H1 (cell line): Measurements from ENCODE around the gene ABCA2. TPM values are rescaled to one million over a fixed set of nuclear protein-coding genes. Genes with fewer than 3 reads are reported as not detected.

Experiments
- CTCF ChIA-PET: fragments of 300-600 bp; sonication (Branson Sonifier 250); formaldehyde crosslinking; loops from one replicate; lab custom pipeline; 2021; ENCODE audit not compliant: partially characterized antibody; lab: Charles Lee
- POLR2A ChIA-PET: fragments of 300-600 bp; sonication (Branson Sonifier 250); formaldehyde crosslinking; loops from one replicate; lab custom pipeline; 2021; ENCODE audit warnings: inconsistent platforms; ENCODE audit not compliant: partially characterized antibody; lab: Charles Lee
- DNase-seq, 2 experiments: peaks; one replicate each; pipeline versions ENCODE4 v3.0.0 to v3.0.0-alpha.2; 2010 to 2022; ENCODE audit warnings: low spot score in 2 of 2, low read depth in 1 of 2, mixed read lengths in 1 of 2
- FAIRE-seq: peaks from 2 replicates; lab custom pipeline; 2011; peaks lifted over from hg19 to GRCh38; lab: Jason Lieb, UNC
- H2AFZ ChIP-seq: 2 replicates; pipeline ENCODE4 v1.8.1; 2012; ENCODE audit warnings: low read length, inconsistent platforms
- H2AK5ac ChIP-seq: 2 replicates; pipeline ENCODE4 v1.6.1; 2013; ENCODE audit warnings: low read depth, low read length
- H2BK120ac ChIP-seq: replicated peaks from 2 replicates; pipeline ENCODE3; 2013; ENCODE audit warnings: low read depth, low read length, inconsistent platforms
- H2BK12ac ChIP-seq: 2 replicates; pipeline ENCODE4 v1.6.1; 2013; ENCODE audit warnings: low read depth, low read length
- H2BK15ac ChIP-seq: 2 replicates; pipeline ENCODE4 v1.6.1; 2013; ENCODE audit warnings: low read length
- H2BK20ac ChIP-seq: 2 replicates; pipeline ENCODE4 v1.6.1; 2013; ENCODE audit warnings: low read length
- H2BK5ac ChIP-seq: 2 replicates; pipeline ENCODE4 v1.6.1; 2013; ENCODE audit warnings: low read depth, low read length
- H3K14ac ChIP-seq: 2 replicates; pipeline ENCODE4 v1.6.1; 2013; ENCODE audit warnings: inconsistent platforms; ENCODE audit not compliant: insufficient read length
- H3K18ac ChIP-seq: 2 replicates; pipeline ENCODE4 v1.6.1; 2013; ENCODE audit warnings: low read length; ENCODE audit errors: extremely low read depth
- H3K23ac ChIP-seq: 2 replicates; pipeline ENCODE4 v1.6.1; 2013; ENCODE audit warnings: inconsistent platforms; ENCODE audit not compliant: insufficient read length
- H3K23me2 ChIP-seq: 2 replicates; pipeline ENCODE4 v1.6.1; 2013; ENCODE audit warnings: low read depth, low read length
- H3K27ac ChIP-seq: 2 replicates; pipeline ENCODE4 v1.6.1; 2011; ENCODE audit warnings: low read depth, low read length, inconsistent platforms
- H3K27me3 ChIP-seq, 4 experiments: replicated peaks in 1 of 4; 1 replicate in 1 of 4; 2 replicates in 3 of 4; pipeline versions ENCODE4 v1.6.1 to v1.8.1; 2011 to 2013; ENCODE audit warnings: low read length in 3 of 4, mild to moderate bottlenecking in 3 of 4, inconsistent platforms in 2 of 4, mixed read lengths in 2 of 4, moderate library complexity in 1 of 4; ENCODE audit not compliant: control insufficient read depth in 3 of 4, insufficient read depth in 3 of 4; ENCODE audit errors: extremely low read depth in 1 of 4
- H3K36me3 ChIP-seq, 4 experiments: 2 replicates each; pipeline versions ENCODE4 v1.6.1 to v1.8.1; 2011 to 2013; ENCODE audit warnings: mild to moderate bottlenecking in 4 of 4, low read length in 3 of 4, moderate library complexity in 2 of 4, control low read depth in 1 of 4, inconsistent platforms in 1 of 4; ENCODE audit not compliant: insufficient read depth in 4 of 4, control insufficient read depth in 2 of 4
- H3K4ac ChIP-seq: replicated peaks from 2 replicates; pipeline ENCODE3; 2013; ENCODE audit warnings: low read length, low read depth, mixed read lengths, inconsistent platforms; ENCODE audit not compliant: insufficient read length
- H3K4me1 ChIP-seq, 4 experiments: replicated peaks in 1 of 4; 1 replicate in 1 of 4; 2 replicates in 3 of 4; pipeline versions ENCODE4 v1.6.1 to v1.8.1; 2011 to 2013; ENCODE audit warnings: low read length in 3 of 4, inconsistent platforms in 2 of 4, mixed read lengths in 1 of 4; ENCODE audit not compliant: insufficient read depth in 4 of 4, control insufficient read depth in 3 of 4
- H3K4me2 ChIP-seq, 2 experiments: 2 replicates each; pipeline versions ENCODE4 v1.6.1 to v1.8.1; 2011 to 2013; ENCODE audit warnings: low read depth in 2 of 2, low read length in 2 of 2, control low read depth in 1 of 2, inconsistent platforms in 1 of 2, mild to moderate bottlenecking in 1 of 2; ENCODE audit not compliant: insufficient read depth in 1 of 2
- H3K4me3 ChIP-seq, 4 experiments: fragments of 200-600, 300-600 bp in 1 of 4; sonication (generic), shearing (Covaris generic), sonication (Bioruptor Twin) in 1 of 4; 2 replicates each; pipeline versions ENCODE4 v1.5.1 to v1.8.1; 2011 to 2016; ENCODE audit warnings: low read length in 4 of 4, low read depth in 3 of 4, control low read depth in 2 of 4, inconsistent platforms in 2 of 4, mild to moderate bottlenecking in 2 of 4, mixed read lengths in 1 of 4, moderate library complexity in 1 of 4; ENCODE audit not compliant: insufficient read depth in 2 of 4; ENCODE audit errors: extremely low read depth in 1 of 4
- H3K56ac ChIP-seq: replicated peaks from 2 replicates; pipeline ENCODE3; 2013; ENCODE audit warnings: low read depth, mild to moderate bottlenecking, mixed read lengths, low read length, inconsistent platforms; ENCODE audit not compliant: insufficient read length
- H3K79me1 ChIP-seq: 2 replicates; pipeline ENCODE4 v1.6.1; 2013; ENCODE audit warnings: low read depth, low read length, control low read depth
- H3K79me2 ChIP-seq, 2 experiments: 2 replicates each; pipeline versions ENCODE4 v1.6.1 to v1.8.1; 2012 to 2013; ENCODE audit warnings: low read length in 2 of 2, mild to moderate bottlenecking in 2 of 2, inconsistent platforms in 1 of 2; ENCODE audit not compliant: insufficient read depth in 2 of 2, control insufficient read depth in 1 of 2
- H3K9ac ChIP-seq, 4 experiments: replicated peaks in 1 of 4; 1 replicate in 1 of 4; 2 replicates in 3 of 4; pipeline versions ENCODE4 v1.6.1 to v1.8.1; 2011 to 2013; ENCODE audit warnings: low read depth in 3 of 4, low read length in 3 of 4, control low read depth in 2 of 4, mild to moderate bottlenecking in 2 of 4, moderate library complexity in 2 of 4, inconsistent platforms in 1 of 4; ENCODE audit errors: extremely low read depth in 1 of 4
- H3K9me3 ChIP-seq, 2 experiments: 2 replicates each; pipeline versions ENCODE4 v1.6.1 to v1.8.1; 2012 to 2013; ENCODE audit warnings: mild to moderate bottlenecking in 2 of 2, moderate library complexity in 2 of 2, control low read depth in 1 of 2, inconsistent platforms in 1 of 2, low read depth in 1 of 2, low read length in 1 of 2, mixed read lengths in 1 of 2; ENCODE audit not compliant: insufficient read depth in 2 of 2
- H4K20me1 ChIP-seq, 2 experiments: replicated peaks in 1 of 2; 2 replicates each; pipeline versions ENCODE3 to v1.8.1; 2011 to 2013; ENCODE audit warnings: inconsistent platforms in 2 of 2, low read length in 2 of 2, mild to moderate bottlenecking in 1 of 2; ENCODE audit not compliant: insufficient read depth in 2 of 2, control insufficient read depth in 1 of 2
- H4K5ac ChIP-seq: 2 replicates; pipeline ENCODE4 v1.6.1; 2013; ENCODE audit warnings: low read length, low read depth, mixed read lengths, inconsistent platforms; ENCODE audit not compliant: insufficient read length
- H4K8ac ChIP-seq: 2 replicates; pipeline ENCODE4 v1.8.0; 2013; ENCODE audit warnings: mild to moderate bottlenecking, moderate library complexity, low read length, inconsistent platforms; ENCODE audit not compliant: insufficient read depth; ENCODE audit errors: extremely low read depth
- H4K91ac ChIP-seq: replicated peaks from 2 replicates; pipeline ENCODE3; 2013; ENCODE audit warnings: low read length, mixed read lengths, inconsistent platforms; ENCODE audit not compliant: insufficient read length
- NRF1 ChIP-seq: IDR thresholded peaks from 2 replicates; pipeline ENCODE4 v1.6.1; 2011; ENCODE audit warnings: mild to moderate bottlenecking, low read depth, low read length, improper control_type of control experiment
- RFX5 ChIP-seq: IDR thresholded peaks from 2 replicates; pipeline ENCODE4 v1.6.1; 2011; ENCODE audit warnings: low read depth, low read length, improper control_type of control experiment, borderline replicate concordance
- RNF2 ChIP-seq: fragments of 200-900, 300-1000 bp; sonication (generic); IDR thresholded peaks from 2 replicates; pipeline ENCODE4 v1.7.1; 2016; ENCODE audit warnings: borderline replicate concordance, low read depth, mild to moderate bottlenecking, antibody characterized with exemption, low read length; ENCODE audit not compliant: poor library complexity, severe bottlenecking; ENCODE audit errors: missing control alignments
- WGBS, 2 experiments: shearing (Covaris generic) in 1 of 2; methylation state at CpG; one replicate each; pipeline versions ENCODE4 v1.1.6 to v1.1.7; 2013 to 2015; ENCODE audit warnings: low lambda C conversion rate in 2 of 2, mixed read lengths in 2 of 2, inconsistent platforms in 1 of 2, low coverage in 1 of 2, missing lambda C conversion rate in 1 of 2; ENCODE audit not compliant: insufficient replicate concordance in 2 of 2, insufficient coverage in 1 of 2, insufficient read length in 1 of 2; ENCODE audit errors: extremely low coverage in 1 of 2, missing lambda C conversion rate in 1 of 2; 5-methylcytosine and 5-hydroxymethylcytosine counted together
- polyA plus RNA-seq, 7 experiments: library from polyadenylated mRNA; depleted of rRNA in 3 of 7; stranded (reverse) in 5 of 7; unstranded in 2 of 7; fragments of >200 nt in 5 of 7; fragments of 200-250 nt in 2 of 7; gene quantifications; 1 replicate in 5 of 7; 2 replicates in 1 of 7; 4 replicates in 1 of 7; pipeline versions ENCODE4 v1.2.1 to v1.2.3, GENCODE V29; 2011 to 2013; ENCODE audit warnings: missing spikeins in 2 of 7, mixed read lengths in 2 of 7
- total RNA-seq: library from RNA; stranded (reverse); fragmentation: NEBNext Ultra II Directional; extraction: Animal tissue kit (Norgen Biotek cat#: 25700); gene quantifications from 2 replicates; pipeline ENCODE4 v1.2.1, GENCODE V29; 2021

The ABCA2 gene
- total and polyA plus RNA-seq, 2 of the 8 experiments (the other 6 are each of a cell fraction or from before 2014, with no cell fraction given) = 12.5 to 14.3 TPM

GRCh38 chr9:137040568-137040967, 12.5 kb upstream of the ABCA2 start:
- Histone ChIP-seq H4K5ac (no peak overlapping the region), H4K91ac (no peak overlapping the region), H2BK12ac (no peak overlapping the region), H2BK120ac (no peak overlapping the region), H3K27me3 (peaks cover 5 to 14% (median 10%) of the 10 kb centered on the region in 4 experiments; a peak in 6 of 7 replicates), H3K56ac (no peak overlapping the region), H4K8ac (no peak overlapping the region), H3K4ac (no peak overlapping the region), H3K9me3 (no peaks in the 10 kb centered on the region), H2BK20ac (no peak overlapping the region), H3K79me1 (peaks cover 9% of the 10 kb centered on the region), H3K23me2 (peaks cover 5% of the 10 kb centered on the region; the same call in 1 of the 2 replicates), H4K20me1 (peaks cover 9 to 17% of the 10 kb centered on the region in 2 experiments), H2AFZ (no peak overlapping the region), H3K36me3 (peaks cover 0 to 3% (median 0%) of the 10 kb centered on the region in 4 experiments; a peak in 1 of 8 replicates), H3K4me3 (no peak overlapping the region), H3K18ac (no peak overlapping the region), H3K23ac (no peak overlapping the region), H3K9ac (no peak overlapping the region), H3K4me2 (no peak overlapping the region), H2BK15ac (no peak overlapping the region), H3K27ac (no peak overlapping the region), H2AK5ac (no peak overlapping the region), H3K4me1 (peaks cover 3 to 6% (median 5%) of the 10 kb centered on the region in 4 experiments; a peak in 4 of 7 replicates), H3K14ac (no peak overlapping the region), H3K79me2 (peaks cover 0 to 4% of the 10 kb centered on the region in 2 experiments; a peak in 1 of 4 replicates), H2BK5ac (no peak overlapping the region)
- FAIRE-seq (no peak), DNase-seq (no peak)
- POLR2A ChIA-PET = no interaction called here
- CTCF ChIA-PET = interaction anchor here (2.0 kb wide), 1 partner anchor 12 kb away, joined by 13 read pairs; the partner anchor contains the start of gene ABCA2
- WGBS, 2 experiments = 95% methylated on average over 16 of the region's 23 CpGs; no CpG with 5 or more reads in 1 of the 2 experiments
- TF ChIP-seq NRF1 = no peak
- no peak for TF ChIP-seq RNF2
- no peak for TF ChIP-seq RFX5
